WTC11 (cell line): ENCODE data around the gene METRNL. TPM values are rescaled to one million over a fixed set of nuclear protein-coding genes. Genes with fewer than 3 reads are reported as not detected.
A peak's percentile ranks its signal among the peaks of the same experiment; 100 is the strongest.

ENCODE experiments used
- ATF1 ChIP-seq: sonication (generic); formaldehyde crosslinking; IDR thresholded peaks from 2 replicates; pipeline ENCODE4 v1.8.1; 2023; ENCODE audit warnings: mild to moderate bottlenecking, moderate library complexity, missing genetic modification reagents
- CREB1 ChIP-seq: sonication (generic); formaldehyde crosslinking; IDR thresholded peaks from 2 replicates; pipeline ENCODE4 v1.8.0; 2023; ENCODE audit warnings: mild to moderate bottlenecking, missing genetic modification reagents
- ELF4 ChIP-seq: sonication (generic); formaldehyde crosslinking; IDR thresholded peaks from 2 replicates; pipeline ENCODE4 v1.8.1; 2022; ENCODE audit warnings: low read depth, mild to moderate bottlenecking, moderate library complexity, missing genetic modification reagents
- ESRRA ChIP-seq: sonication (generic); formaldehyde crosslinking; IDR thresholded peaks from 2 replicates; pipeline ENCODE4 v1.8.1; 2022; ENCODE audit warnings: mild to moderate bottlenecking, missing genetic modification reagents, borderline replicate concordance
- FOXK1 ChIP-seq: sonication (generic); formaldehyde crosslinking; IDR thresholded peaks from 2 replicates; pipeline ENCODE4 v1.8.0; 2022; ENCODE audit warnings: mild to moderate bottlenecking, moderate library complexity, missing genetic modification reagents
- GABPB1 ChIP-seq: sonication (generic); formaldehyde crosslinking; IDR thresholded peaks from 2 replicates; pipeline ENCODE4 v1.8.1; 2023; ENCODE audit warnings: mild to moderate bottlenecking, missing genetic modification reagents
- JAZF1 ChIP-seq: fragments of 250-450 bp; sonication (Bioruptor Pico); IDR thresholded peaks from 2 replicates; pipeline ENCODE4 v1.9.0; 2021; ENCODE audit warnings: moderate library complexity, mild to moderate bottlenecking, inconsistent platforms
- MXD4 ChIP-seq: fragments of 250-450 bp; sonication (Bioruptor Pico); IDR thresholded peaks from 2 replicates; pipeline ENCODE4 v1.8.0; 2021; ENCODE audit warnings: mild to moderate bottlenecking, moderate library complexity, borderline replicate concordance
- MYBL2 ChIP-seq: sonication (generic); formaldehyde crosslinking; IDR thresholded peaks from 2 replicates; pipeline ENCODE4 v1.8.1; 2023; ENCODE audit warnings: mild to moderate bottlenecking, moderate library complexity, missing genetic modification reagents
- NFYB ChIP-seq: sonication (generic); formaldehyde crosslinking; conservative IDR thresholded peaks from 2 replicates; pipeline ENCODE4 v1.8.0; 2022; ENCODE audit warnings: low read depth, missing genetic modification reagents
- NR1H2 ChIP-seq: sonication (generic); formaldehyde crosslinking; IDR thresholded peaks from 2 replicates; pipeline ENCODE4 v1.9.0; 2021; ENCODE audit warnings: mild to moderate bottlenecking, moderate library complexity, missing genetic modification reagents
- NR2C2 ChIP-seq: sonication (generic); formaldehyde crosslinking; IDR thresholded peaks from 2 replicates; pipeline ENCODE4 v1.8.0; 2022; ENCODE audit warnings: mild to moderate bottlenecking, missing genetic modification reagents
- NR3C1 ChIP-seq: sonication (generic); formaldehyde crosslinking; conservative IDR thresholded peaks from 2 replicates; pipeline ENCODE4 v1.8.1; 2023; ENCODE audit warnings: low read depth, mild to moderate bottlenecking, missing genetic modification reagents
- RELA ChIP-seq: sonication (generic); formaldehyde crosslinking; IDR thresholded peaks from 2 replicates; pipeline ENCODE4 v1.8.1; 2022; ENCODE audit warnings: missing genetic modification reagents, mild to moderate bottlenecking, borderline replicate concordance
- SMAD3 ChIP-seq: sonication (generic); formaldehyde crosslinking; IDR thresholded peaks from 2 replicates; pipeline ENCODE4 v1.8.0; 2022; ENCODE audit warnings: missing genetic modification reagents, mild to moderate bottlenecking, borderline replicate concordance
- SOX15 ChIP-seq: fragments of 250-450 bp; sonication (Bioruptor Pico); IDR thresholded peaks from 2 replicates; pipeline ENCODE4 v1.9.0; 2021; ENCODE audit warnings: mild to moderate bottlenecking
- TEAD4 ChIP-seq: sonication (generic); formaldehyde crosslinking; IDR thresholded peaks from 2 replicates; pipeline ENCODE4 v1.8.0; 2022; ENCODE audit warnings: mild to moderate bottlenecking, missing genetic modification reagents
- ZBTB21 ChIP-seq: sonication (generic); formaldehyde crosslinking; IDR thresholded peaks from 2 replicates; pipeline ENCODE4 v1.8.1; 2023; ENCODE audit warnings: mild to moderate bottlenecking, missing genetic modification reagents, borderline replicate concordance
- ZNF232 ChIP-seq: sonication (generic); formaldehyde crosslinking; IDR thresholded peaks from 2 replicates; pipeline ENCODE4 v1.8.0; 2022; ENCODE audit warnings: mild to moderate bottlenecking, missing genetic modification reagents
- ZNF671 ChIP-seq: fragments of 250-450 bp; sonication (Bioruptor Pico); IDR thresholded peaks from 2 replicates; pipeline ENCODE4 v1.8.0; 2021; ENCODE audit warnings: mild to moderate bottlenecking
- total RNA-seq: library from RNA; stranded (reverse); gene quantifications from 3 replicates; pipeline ENCODE4 v1.2.3, GENCODE V29; 2021
- TF ChIP-seq, protein P1 (sequence below): sonication (generic); formaldehyde crosslinking; IDR thresholded peaks from 2 replicates; pipeline ENCODE4 v1.8.1; 2022; ENCODE audit warnings: mild to moderate bottlenecking, missing genetic modification reagents, moderate library complexity, borderline replicate concordance
- TF ChIP-seq, protein P2 (sequence below): fragments of 200-600 bp; IDR thresholded peaks from 2 replicates; pipeline ENCODE4 v1.8.0; 2022; ENCODE audit warnings: antibody characterized with exemption
- TF ChIP-seq, protein P3 (sequence below): sonication (generic); formaldehyde crosslinking; IDR thresholded peaks from 2 replicates; pipeline ENCODE4 v1.8.0; 2022; ENCODE audit warnings: mild to moderate bottlenecking, missing genetic modification reagents
- TF ChIP-seq, protein P4 (sequence below): sonication (generic); formaldehyde crosslinking; IDR thresholded peaks from 2 replicates; pipeline ENCODE4 v1.8.0; 2022; ENCODE audit warnings: mild to moderate bottlenecking, missing genetic modification reagents
- TF ChIP-seq, protein P5 (sequence below): fragments of 250-450 bp; sonication (Bioruptor Pico); conservative IDR thresholded peaks from 2 replicates; pipeline ENCODE4 v1.9.0; 2021; ENCODE audit warnings: mild to moderate bottlenecking
- TF ChIP-seq, protein P6 (sequence below): sonication (generic); formaldehyde crosslinking; IDR thresholded peaks from 2 replicates; pipeline ENCODE4 v1.8.0; 2022; ENCODE audit warnings: mild to moderate bottlenecking, missing genetic modification reagents
- TF ChIP-seq, protein P7 (sequence below): fragments of 250-450 bp; sonication (Bioruptor Pico); IDR thresholded peaks from 2 replicates; pipeline ENCODE4 v1.9.0; 2021; ENCODE audit warnings: moderate library complexity, mild to moderate bottlenecking, inconsistent platforms, borderline replicate concordance
- TF ChIP-seq, protein P8 (sequence below): sonication (generic); formaldehyde crosslinking; conservative IDR thresholded peaks from 2 replicates; pipeline ENCODE4 v1.8.1; 2022; ENCODE audit warnings: mild to moderate bottlenecking, missing genetic modification reagents
- TF ChIP-seq, protein P9 (sequence below): fragments of 250-450 bp; sonication (Bioruptor Pico); IDR thresholded peaks from 2 replicates; pipeline ENCODE4 v1.8.0; 2021; ENCODE audit warnings: mild to moderate bottlenecking

The METRNL gene
- total RNA-seq, 1 experiment from 2014 or later = 27.7 TPM

DNA sequence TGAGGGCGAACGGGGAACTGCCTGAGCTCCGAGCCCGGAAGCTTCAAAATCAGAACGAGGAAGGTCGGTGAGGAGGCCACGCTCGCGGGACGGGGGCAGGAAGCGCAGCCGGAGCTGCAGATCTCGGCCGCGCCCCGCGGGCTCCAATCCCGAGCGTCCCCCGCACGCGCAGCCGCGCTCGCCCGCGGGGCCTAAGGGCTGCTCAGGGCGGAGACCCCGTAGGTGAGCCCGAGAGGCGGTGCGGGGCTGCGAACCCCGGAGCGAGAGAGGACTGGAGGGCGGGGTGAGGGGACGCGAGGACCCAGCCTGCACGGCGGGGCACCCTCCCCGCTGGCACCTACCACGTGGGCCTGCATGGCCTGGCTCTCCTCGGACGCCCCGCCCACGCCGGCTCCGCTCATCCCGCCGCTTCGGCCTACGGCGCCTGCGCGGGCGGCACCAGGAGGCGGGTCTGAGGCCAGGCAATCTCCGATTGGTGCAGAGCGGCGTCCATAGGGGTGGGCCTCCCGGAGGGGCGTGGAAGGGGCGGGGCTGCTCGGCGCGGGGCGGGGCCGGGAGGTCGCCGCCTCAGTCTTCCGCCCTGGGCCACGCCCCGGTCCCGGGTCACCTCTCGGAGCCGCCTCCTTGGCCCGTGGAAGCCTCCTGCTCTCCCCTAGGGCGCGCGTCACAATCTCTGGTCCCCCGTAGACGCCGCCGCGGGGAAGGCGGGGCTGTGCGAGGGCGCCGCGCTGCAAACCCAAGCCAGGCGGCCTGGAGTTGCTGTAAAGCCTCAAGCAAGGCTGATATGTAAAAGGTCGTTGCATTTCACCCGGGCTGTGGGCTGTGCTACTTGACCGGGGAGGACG lies 27.8 kb upstream of the METRNL start (continued):
- TF ChIP-seq, protein P1, sequence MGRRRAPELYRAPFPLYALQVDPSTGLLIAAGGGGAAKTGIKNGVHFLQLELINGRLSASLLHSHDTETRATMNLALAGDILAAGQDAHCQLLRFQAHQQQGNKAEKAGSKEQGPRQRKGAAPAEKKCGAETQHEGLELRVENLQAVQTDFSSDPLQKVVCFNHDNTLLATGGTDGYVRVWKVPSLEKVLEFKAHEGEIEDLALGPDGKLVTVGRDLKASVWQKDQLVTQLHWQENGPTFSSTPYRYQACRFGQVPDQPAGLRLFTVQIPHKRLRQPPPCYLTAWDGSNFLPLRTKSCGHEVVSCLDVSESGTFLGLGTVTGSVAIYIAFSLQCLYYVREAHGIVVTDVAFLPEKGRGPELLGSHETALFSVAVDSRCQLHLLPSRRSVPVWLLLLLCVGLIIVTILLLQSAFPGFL (CRISPR knock-in tag) = no peak; the same call in 1 of the 2 replicates
- TF ChIP-seq ZBTB21 (CRISPR knock-in tag) (no peak), CREB1 (CRISPR knock-in tag) (no peak), MYBL2 (CRISPR knock-in tag) (no peak), GABPB1 (CRISPR knock-in tag) (peak; percentile 76), RELA (CRISPR knock-in tag) (no peak), JAZF1 (CRISPR knock-in tag) (no peak), NR1H2 (no peak), NR3C1 (CRISPR knock-in tag) (no peak; the same call in 1 of the 2 replicates), SOX15 (CRISPR knock-in tag) (no peak), ELF4 (CRISPR knock-in tag) (no peak), TEAD4 (0 out of 2 replicates have a peak, but pooled peaks have one; percentile 17), ZNF232 (CRISPR knock-in tag) (no peak), ZNF671 (CRISPR knock-in tag) (no peak), SMAD3 (no peak), ATF1 (CRISPR knock-in tag) (no peak), FOXK1 (peak; percentile 43; the same call in 1 of the 2 replicates), MXD4 (no peak), ESRRA (CRISPR knock-in tag) (no peak), NR2C2 (no peak), NFYB (CRISPR knock-in tag) (peak; percentile 66)
- TF ChIP-seq, protein P2, sequence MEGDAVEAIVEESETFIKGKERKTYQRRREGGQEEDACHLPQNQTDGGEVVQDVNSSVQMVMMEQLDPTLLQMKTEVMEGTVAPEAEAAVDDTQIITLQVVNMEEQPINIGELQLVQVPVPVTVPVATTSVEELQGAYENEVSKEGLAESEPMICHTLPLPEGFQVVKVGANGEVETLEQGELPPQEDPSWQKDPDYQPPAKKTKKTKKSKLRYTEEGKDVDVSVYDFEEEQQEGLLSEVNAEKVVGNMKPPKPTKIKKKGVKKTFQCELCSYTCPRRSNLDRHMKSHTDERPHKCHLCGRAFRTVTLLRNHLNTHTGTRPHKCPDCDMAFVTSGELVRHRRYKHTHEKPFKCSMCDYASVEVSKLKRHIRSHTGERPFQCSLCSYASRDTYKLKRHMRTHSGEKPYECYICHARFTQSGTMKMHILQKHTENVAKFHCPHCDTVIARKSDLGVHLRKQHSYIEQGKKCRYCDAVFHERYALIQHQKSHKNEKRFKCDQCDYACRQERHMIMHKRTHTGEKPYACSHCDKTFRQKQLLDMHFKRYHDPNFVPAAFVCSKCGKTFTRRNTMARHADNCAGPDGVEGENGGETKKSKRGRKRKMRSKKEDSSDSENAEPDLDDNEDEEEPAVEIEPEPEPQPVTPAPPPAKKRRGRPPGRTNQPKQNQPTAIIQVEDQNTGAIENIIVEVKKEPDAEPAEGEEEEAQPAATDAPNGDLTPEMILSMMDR = no peak
- TF ChIP-seq, protein P3, sequence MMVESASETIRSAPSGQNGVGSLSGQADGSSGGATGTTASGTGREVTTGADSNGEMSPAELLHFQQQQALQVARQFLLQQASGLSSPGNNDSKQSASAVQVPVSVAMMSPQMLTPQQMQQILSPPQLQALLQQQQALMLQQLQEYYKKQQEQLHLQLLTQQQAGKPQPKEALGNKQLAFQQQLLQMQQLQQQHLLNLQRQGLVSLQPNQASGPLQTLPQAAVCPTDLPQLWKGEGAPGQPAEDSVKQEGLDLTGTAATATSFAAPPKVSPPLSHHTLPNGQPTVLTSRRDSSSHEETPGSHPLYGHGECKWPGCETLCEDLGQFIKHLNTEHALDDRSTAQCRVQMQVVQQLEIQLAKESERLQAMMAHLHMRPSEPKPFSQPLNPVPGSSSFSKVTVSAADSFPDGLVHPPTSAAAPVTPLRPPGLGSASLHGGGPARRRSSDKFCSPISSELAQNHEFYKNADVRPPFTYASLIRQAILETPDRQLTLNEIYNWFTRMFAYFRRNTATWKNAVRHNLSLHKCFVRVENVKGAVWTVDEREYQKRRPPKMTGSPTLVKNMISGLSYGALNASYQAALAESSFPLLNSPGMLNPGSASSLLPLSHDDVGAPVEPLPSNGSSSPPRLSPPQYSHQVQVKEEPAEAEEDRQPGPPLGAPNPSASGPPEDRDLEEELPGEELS (CRISPR knock-in tag) = 0 out of 2 replicates have a peak, but pooled peaks have one; percentile 16
- TF ChIP-seq, protein P4, sequence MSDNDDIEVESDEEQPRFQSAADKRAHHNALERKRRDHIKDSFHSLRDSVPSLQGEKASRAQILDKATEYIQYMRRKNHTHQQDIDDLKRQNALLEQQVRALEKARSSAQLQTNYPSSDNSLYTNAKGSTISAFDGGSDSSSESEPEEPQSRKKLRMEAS (CRISPR knock-in tag) = peak; percentile 92
- TF ChIP-seq, protein P5, sequence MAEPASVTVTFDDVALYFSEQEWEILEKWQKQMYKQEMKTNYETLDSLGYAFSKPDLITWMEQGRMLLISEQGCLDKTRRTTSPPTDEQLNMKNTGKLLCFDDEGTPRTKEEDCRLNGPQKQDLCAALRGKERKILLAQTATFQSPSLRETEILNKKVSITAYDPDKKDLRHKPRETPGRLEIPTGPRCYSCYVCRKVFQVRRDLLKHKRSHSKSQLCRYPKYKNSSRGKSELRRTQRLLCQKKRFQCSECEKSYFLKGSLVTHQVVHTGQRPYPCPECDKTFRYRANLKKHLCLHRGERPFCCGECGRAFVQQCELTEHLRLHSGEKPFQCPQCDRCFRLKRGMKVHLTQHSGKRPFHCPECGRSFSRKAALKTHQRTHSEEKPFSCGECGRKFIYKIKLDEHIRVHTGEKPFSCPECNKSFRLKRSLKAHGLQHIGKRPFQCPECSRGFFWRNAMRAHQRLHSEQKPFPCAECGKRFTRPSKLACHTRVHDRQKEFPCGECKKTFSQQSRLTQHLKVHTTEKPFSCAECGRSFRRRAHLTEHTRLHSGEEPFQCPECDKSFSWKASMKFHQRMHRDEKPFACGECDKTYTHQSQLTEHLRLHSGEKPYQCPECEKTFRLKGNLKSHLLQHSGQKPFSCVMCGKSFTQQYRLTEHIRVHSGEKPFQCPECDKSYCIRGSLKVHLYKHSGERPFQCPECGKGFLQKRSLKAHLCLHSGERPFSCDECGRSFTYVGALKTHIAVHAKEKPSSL = no peak
- TF ChIP-seq, protein P6, sequence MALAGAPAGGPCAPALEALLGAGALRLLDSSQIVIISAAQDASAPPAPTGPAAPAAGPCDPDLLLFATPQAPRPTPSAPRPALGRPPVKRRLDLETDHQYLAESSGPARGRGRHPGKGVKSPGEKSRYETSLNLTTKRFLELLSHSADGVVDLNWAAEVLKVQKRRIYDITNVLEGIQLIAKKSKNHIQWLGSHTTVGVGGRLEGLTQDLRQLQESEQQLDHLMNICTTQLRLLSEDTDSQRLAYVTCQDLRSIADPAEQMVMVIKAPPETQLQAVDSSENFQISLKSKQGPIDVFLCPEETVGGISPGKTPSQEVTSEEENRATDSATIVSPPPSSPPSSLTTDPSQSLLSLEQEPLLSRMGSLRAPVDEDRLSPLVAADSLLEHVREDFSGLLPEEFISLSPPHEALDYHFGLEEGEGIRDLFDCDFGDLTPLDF = no peak
- TF ChIP-seq, protein P7, sequence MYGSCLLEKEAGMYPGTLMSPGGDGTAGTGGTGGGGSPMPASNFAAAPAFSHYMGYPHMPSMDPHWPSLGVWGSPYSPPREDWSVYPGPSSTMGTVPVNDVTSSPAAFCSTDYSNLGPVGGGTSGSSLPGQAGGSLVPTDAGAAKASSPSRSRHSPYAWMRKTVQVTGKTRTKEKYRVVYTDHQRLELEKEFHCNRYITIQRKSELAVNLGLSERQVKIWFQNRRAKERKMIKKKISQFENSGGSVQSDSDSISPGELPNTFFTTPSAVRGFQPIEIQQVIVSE (CRISPR knock-in tag) = no peak
- TF ChIP-seq, protein P8, sequence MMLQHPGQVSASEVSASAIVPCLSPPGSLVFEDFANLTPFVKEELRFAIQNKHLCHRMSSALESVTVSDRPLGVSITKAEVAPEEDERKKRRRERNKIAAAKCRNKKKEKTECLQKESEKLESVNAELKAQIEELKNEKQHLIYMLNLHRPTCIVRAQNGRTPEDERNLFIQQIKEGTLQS = no peak
- TF ChIP-seq, protein P9, sequence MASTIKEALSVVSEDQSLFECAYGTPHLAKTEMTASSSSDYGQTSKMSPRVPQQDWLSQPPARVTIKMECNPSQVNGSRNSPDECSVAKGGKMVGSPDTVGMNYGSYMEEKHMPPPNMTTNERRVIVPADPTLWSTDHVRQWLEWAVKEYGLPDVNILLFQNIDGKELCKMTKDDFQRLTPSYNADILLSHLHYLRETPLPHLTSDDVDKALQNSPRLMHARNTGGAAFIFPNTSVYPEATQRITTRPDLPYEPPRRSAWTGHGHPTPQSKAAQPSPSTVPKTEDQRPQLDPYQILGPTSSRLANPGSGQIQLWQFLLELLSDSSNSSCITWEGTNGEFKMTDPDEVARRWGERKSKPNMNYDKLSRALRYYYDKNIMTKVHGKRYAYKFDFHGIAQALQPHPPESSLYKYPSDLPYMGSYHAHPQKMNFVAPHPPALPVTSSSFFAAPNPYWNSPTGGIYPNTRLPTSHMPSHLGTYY (CRISPR knock-in tag) = no peak
